HG03039 (cell line): ENCODE results near the gene EFCAB5.

Experiments
- ATAC-seq: cut with Tn5 transposase; IDR thresholded peaks from one replicate; pipeline ENCODE4 v1.9.1; 2021; ENCODE audit warnings: mild to moderate bottlenecking, moderate library complexity; ENCODE audit not compliant: unreplicated experiment

EFCAB5 gene

GRCh38 chr17:30148376-30148775, 206.9 kb downstream of the EFCAB5 start:
- no peak for ATAC-seq

GRCh38 chr17:30151471-30151870, 210.0 kb downstream of the EFCAB5 start:
- no peak for ATAC-seq

GRCh38 chr17:30153463-30153862, 212.0 kb downstream of the EFCAB5 start:
- no peak for ATAC-seq

GRCh38 chr17:30155389-30155788, 214.0 kb downstream of the EFCAB5 start:
- no peak for ATAC-seq
